HFFc6 (cell line): ENCODE measurements around the gene NTM. TPM values are rescaled to one million over a fixed set of nuclear protein-coding genes. Genes with fewer than 3 reads are reported as not detected.
A peak's percentile ranks its signal among the peaks of the same experiment; 100 is the strongest.
"Not testable (repeated sequence)": the region's sequence is repeated elsewhere in the genome, so short reads cannot be mapped to it uniquely, and the experiment has no call there.

Experiments
- DNase-seq: peaks from one replicate; pipeline ENCODE4 v3.0.0-alpha.2; 2018
- H3K27ac Mint-ChIP-seq: 2 replicates; pipeline ENCODE4 v1.8.0; 2020; ENCODE audit warnings: mild to moderate bottlenecking, mixed read lengths
- H3K27me3 Mint-ChIP-seq: 2 replicates; pipeline ENCODE4 v1.8.0; 2021; ENCODE audit warnings: mild to moderate bottlenecking, moderate library complexity, mixed read lengths; ENCODE audit not compliant: insufficient read depth
- H3K36me3 Mint-ChIP-seq: 2 replicates; pipeline ENCODE4 v1.8.0; 2021; ENCODE audit warnings: low read depth, mixed read lengths
- H3K4me1 Mint-ChIP-seq: 2 replicates; pipeline ENCODE4 v1.8.0; 2020; ENCODE audit warnings: low read depth, mixed read lengths
- H3K4me3 Mint-ChIP-seq: 2 replicates; pipeline ENCODE4 v1.8.0; 2020; ENCODE audit warnings: mild to moderate bottlenecking, moderate library complexity, mixed read lengths
- H3K9me3 Mint-ChIP-seq: 2 replicates; pipeline ENCODE4 v1.8.0; 2020; ENCODE audit warnings: mild to moderate bottlenecking, mixed read lengths
- CTCF ChIP-seq: fragments of 200-600 bp; sonication (generic); IDR thresholded peaks from 2 replicates; pipeline ENCODE4 v1.5.0; 2021; ENCODE audit warnings: antibody characterized with exemption, mild to moderate bottlenecking
- total RNA-seq, 6 experiments: library from RNA; stranded (reverse); fragmentation: NEBNext Ultra II Directional; extraction: Animal tissue kit (Norgen Biotek cat#: 25700); gene quantifications; 2 replicates in 1 of 6; 3 replicates in 5 of 6; pipeline ENCODE4 v1.2.3, GENCODE V29; 2021

NTM gene
- total RNA-seq, 6 experiments from 2014 or later = 18.3 to 23.6 (median 21.7) TPM

GRCh38 chr11:131910178-131910522 lies 539.7 kb downstream of the NTM start:
- no peaks in the 10 kb centered on the region for H3K9me3 Mint-ChIP-seq
- H3K4me1 Mint-ChIP-seq = peaks cover 71% of the 10 kb centered on the region
- H3K27ac Mint-ChIP-seq = peak overlapping the region; percentile 47; the same call in 1 of the 2 replicates
- peaks cover 3% of the 10 kb centered on the region for H3K27me3 Mint-ChIP-seq
- H3K4me3 Mint-ChIP-seq = peak overlapping the region; percentile 85
- H3K36me3 Mint-ChIP-seq = peaks cover 4% of the 10 kb centered on the region; the same call in 1 of the 2 replicates
- TF ChIP-seq CTCF = no peak
- no peak for DNase-seq

- Mint-ChIP-seq H3K27ac (peak overlapping the region; percentile 73), H3K4me3 (peak overlapping the region; percentile 94), H3K4me1 (peaks cover 75% of the 10 kb centered on the region), H3K27me3 (peaks cover 2% of the 10 kb centered on the region), H3K9me3 (no peaks in the 10 kb centered on the region), H3K36me3 (peaks cover 10% of the 10 kb centered on the region)
- DNase-seq = no peak
- TF ChIP-seq CTCF = no peak
Observed at GRCh38 chr11:131910523-131911387, 540.3 kb downstream of the NTM start.

- TF ChIP-seq CTCF = peak; percentile 85
- H3K9me3 Mint-ChIP-seq, H3K27me3 Mint-ChIP-seq: not testable (repeated sequence)
- H3K4me1 Mint-ChIP-seq = peaks cover 75% of the 10 kb centered on the region
- H3K4me3 Mint-ChIP-seq = peak overlapping the region; percentile 94
- peak overlapping the region; percentile 73 for H3K27ac Mint-ChIP-seq
- peak; percentile 3 for DNase-seq
- peaks cover 11% of the 10 kb centered on the region for H3K36me3 Mint-ChIP-seq
Observed at GRCh38 chr11:131911388-131912032, 541.1 kb downstream of the NTM start.

DNA sequence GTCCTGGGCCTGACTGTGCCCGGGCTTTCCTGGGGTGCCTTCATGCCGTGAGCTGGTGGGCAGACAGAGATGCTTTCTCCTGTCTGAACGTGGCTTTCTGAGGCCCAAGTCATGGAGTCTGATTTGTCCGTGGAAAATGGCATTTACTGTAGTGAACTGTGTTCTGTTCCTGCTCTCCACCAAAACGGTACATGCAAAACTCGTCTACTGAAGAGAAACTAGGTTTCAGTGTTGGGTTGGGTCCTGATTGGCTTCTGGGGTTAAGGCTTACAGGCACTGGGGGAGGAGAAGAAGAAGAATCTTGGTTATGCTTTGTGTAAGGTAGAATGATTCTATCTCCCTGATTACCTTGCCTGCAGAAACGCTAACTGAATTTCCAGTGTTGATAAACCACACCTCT lies 541.7 kb downstream of the NTM start:
- H3K27ac Mint-ChIP-seq = no peak overlapping the region; the same call in 1 of the 2 replicates
- no peak for DNase-seq
- peaks cover 11% of the 10 kb centered on the region for H3K36me3 Mint-ChIP-seq
- H3K4me3 Mint-ChIP-seq = peak overlapping the region; percentile 94
- H3K4me1 Mint-ChIP-seq = peaks cover 68% of the 10 kb centered on the region
- no peak for TF ChIP-seq CTCF
- H3K27me3 Mint-ChIP-seq = peaks cover 2% of the 10 kb centered on the region
- no peaks in the 10 kb centered on the region for H3K9me3 Mint-ChIP-seq

GRCh38 chr11:131913267-131913666 lies 542.9 kb downstream of the NTM start:
- peaks cover 61% of the 10 kb centered on the region for H3K4me1 Mint-ChIP-seq
- no peak for TF ChIP-seq CTCF
- DNase-seq = no peak
- no peak overlapping the region for H3K27ac Mint-ChIP-seq
- H3K36me3 Mint-ChIP-seq = peaks cover 6% of the 10 kb centered on the region; the same call in 1 of the 2 replicates
- H3K9me3 Mint-ChIP-seq = no peaks in the 10 kb centered on the region
- peaks cover 2% of the 10 kb centered on the region for H3K27me3 Mint-ChIP-seq
- H3K4me3 Mint-ChIP-seq = no peak overlapping the region
